ENCODE data around the gene MARCHF5.
"Not testable (repeated sequence)": the region's sequence is repeated elsewhere in the genome, so short reads cannot be mapped to it uniquely, and the experiment has no call there.

Gene MARCHF5

DNA sequence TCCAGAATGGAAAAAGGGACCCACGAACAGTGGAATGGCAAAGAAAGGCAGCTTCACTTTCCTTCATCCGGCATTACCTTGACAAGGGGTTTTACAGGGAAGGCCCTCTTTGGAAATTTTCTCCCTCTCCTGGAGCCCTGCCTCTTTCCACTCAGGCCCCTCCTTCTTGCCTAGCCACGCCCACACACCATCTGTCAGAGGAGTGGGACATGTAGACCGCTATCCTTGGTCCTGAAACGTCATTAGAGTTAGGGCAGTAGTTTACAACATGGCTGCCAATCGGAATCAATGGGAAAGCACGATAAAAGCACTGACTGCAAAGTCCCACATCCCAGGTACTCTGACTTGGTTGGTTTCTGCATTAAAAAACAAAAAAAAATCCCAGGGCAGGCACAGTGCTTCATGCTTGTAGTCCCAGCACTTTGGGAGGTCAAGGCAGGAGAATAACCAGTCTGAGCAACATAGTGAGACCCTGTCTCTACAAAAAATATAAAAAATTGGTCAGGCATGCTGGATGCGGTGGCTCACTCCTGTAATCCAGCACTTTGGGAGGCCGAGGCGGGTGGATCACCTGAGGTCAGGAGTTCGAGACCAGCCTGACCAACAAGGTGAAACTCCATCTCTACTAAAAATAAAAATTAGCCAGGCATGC is 96.4 kb downstream of the MARCHF5 start:
- DNase-seq (ENCODE audit: low read depth in 2 of 2), result no peak

DNA sequence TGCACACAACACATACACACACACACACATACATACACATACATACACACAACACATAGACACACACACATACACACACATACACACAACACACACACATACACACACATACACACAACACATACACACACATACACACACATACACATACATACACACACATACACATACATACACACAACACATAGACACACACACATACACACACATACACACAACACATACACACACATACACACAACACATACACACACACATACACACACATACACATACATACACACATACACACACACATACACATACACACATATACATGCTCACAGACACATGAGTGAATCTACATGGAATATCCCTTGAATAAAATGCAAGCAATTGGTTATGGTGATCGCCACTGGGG is 102.2 kb downstream of the MARCHF5 start:
- not testable (repeated sequence) for DNase-seq (ENCODE audit: low read depth in 2 of 2)

DNA sequence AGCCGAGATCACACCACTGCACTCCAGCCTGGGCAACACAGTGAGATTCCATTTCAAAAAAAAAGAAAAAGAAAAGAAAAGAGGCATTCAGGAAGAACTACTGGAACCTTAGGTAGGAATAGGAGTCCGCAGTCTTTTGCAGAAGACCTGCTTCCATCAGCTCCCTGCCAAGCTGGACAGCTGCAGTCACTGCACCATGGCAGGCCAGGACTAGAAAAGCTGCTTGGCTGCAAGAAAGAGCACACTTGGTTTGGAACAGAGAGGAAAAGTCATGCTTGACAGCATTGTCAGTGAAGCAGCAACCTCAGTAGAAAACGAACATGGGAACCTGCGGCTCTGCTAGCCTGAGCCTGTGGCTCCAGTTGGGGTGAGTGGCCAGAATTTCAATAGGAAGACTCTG is 104.3 kb downstream of the MARCHF5 start:
- no peak for DNase-seq (ENCODE audit: low read depth in 2 of 2)

DNA sequence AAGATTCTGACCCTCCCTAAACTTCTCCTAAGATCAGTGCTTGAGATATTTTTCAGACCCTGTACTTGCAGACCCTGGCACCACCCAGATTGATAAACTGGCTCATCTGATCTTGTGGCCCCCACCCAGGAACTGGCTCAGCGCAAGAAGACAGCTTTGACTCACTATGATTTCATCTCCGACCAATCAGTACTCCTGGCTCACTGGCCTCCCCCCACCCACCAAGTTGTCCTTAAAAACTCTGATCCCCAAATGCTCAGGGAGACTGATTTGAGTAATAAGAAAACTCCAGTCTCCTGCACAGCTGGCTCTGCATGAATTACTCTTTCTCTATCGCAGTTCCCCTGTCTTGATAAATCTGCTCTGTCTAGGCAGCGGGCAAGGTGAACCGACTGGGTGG is 111.3 kb downstream of the MARCHF5 start:
- not testable (repeated sequence) for DNase-seq (ENCODE audit: low read depth in 2 of 2)

Data from stimulated activated CD4-positive, alpha-beta T cell treated with anti-CD3 and anti-CD28 coated beads, Interleukin-15, amount 100 ng/mL, for 48 hours (primary cell).